OCI-LY7 (cell line): ENCODE measurements around the gene RBM22. TPM values are rescaled to one million over a fixed set of nuclear protein-coding genes. Genes with fewer than 3 reads are reported as not detected.
A peak's percentile ranks its signal among the peaks of the same experiment; 100 is the strongest.
"Not testable (repeated sequence)": the region's sequence is repeated elsewhere in the genome, so short reads cannot be mapped to it uniquely, and the experiment has no call there.

Experiments
- Bru-seq: library from RNA; stranded (reverse); fragments of 400-500 nt; gene quantifications from one replicate; lab custom pipeline; 2021; lab: Mats Ljungman, UMichigan
- BruChase-seq, 2 experiments: library from RNA; stranded (reverse); fragments of 400-500 nt; gene quantifications; one replicate each; lab custom pipeline; 2021; lab: Mats Ljungman, UMichigan
- BruUV-seq: library from RNA; stranded (reverse); fragments of 400-500 nt; replicated peaks from 2 replicates; lab custom pipeline; 2021; lab: Mats Ljungman, UMichigan
- CTCF ChIA-PET: fragments of 300-600 bp; sonication (Branson Sonifier 250); formaldehyde crosslinking; loops from one replicate; lab custom pipeline; 2022; ENCODE audit warnings: antibody characterized with exemption; ENCODE audit not compliant: unreplicated experiment; lab: Charles Lee
- POLR2A ChIA-PET: fragments of 300-600 bp; sonication (Branson Sonifier 250); formaldehyde crosslinking; loops from one replicate; lab custom pipeline; 2022; ENCODE audit warnings: antibody characterized with exemption; lab: Charles Lee
- DNase-seq: peaks from one replicate; pipeline ENCODE4 v3.0.0-alpha.2; 2015; ENCODE audit warnings: low spot score
- H2AFZ ChIP-seq: fragments of 200-600 bp; sonication (generic), shearing (Covaris generic); 2 replicates; pipeline ENCODE4 v1.6.1; 2014; ENCODE audit warnings: mild to moderate bottlenecking, antibody characterized with exemption, low read length, moderate library complexity
- H3K27ac ChIP-seq: fragments of 200-600 bp; sonication (generic); 2 replicates; pipeline ENCODE4 v1.5.1; 2014; ENCODE audit warnings: mixed run types, low read depth, mild to moderate bottlenecking, moderate library complexity, low read length, inconsistent platforms; ENCODE audit not compliant: poor library complexity, severe bottlenecking
- H3K36me3 ChIP-seq: fragments of 200-600 bp; sonication (generic); 2 replicates; pipeline ENCODE4 v1.6.1; 2014; ENCODE audit warnings: mild to moderate bottlenecking, antibody characterized with exemption, low read length, moderate library complexity, mixed read lengths; ENCODE audit not compliant: insufficient read depth
- H3K4me1 ChIP-seq: fragments of 200-600 bp; sonication (generic); 2 replicates; pipeline ENCODE4 v1.5.1; 2014; ENCODE audit warnings: mild to moderate bottlenecking, low read length; ENCODE audit not compliant: insufficient read depth, poor library complexity, severe bottlenecking
- H3K4me2 ChIP-seq: fragments of 200-600 bp; sonication (generic); 2 replicates; pipeline ENCODE4 v1.6.1; 2014; ENCODE audit warnings: mild to moderate bottlenecking, low read length
- H3K4me3 ChIP-seq: fragments of 200-600 bp; sonication (generic); 2 replicates; pipeline ENCODE4 v1.5.1; 2014; ENCODE audit warnings: mild to moderate bottlenecking, low read depth, low read length; ENCODE audit not compliant: poor library complexity, severe bottlenecking
- H3K79me2 ChIP-seq: fragments of 200-600 bp; sonication (generic); 2 replicates; pipeline ENCODE4 v1.6.1; 2016; ENCODE audit warnings: low read depth, mild to moderate bottlenecking, low read length, moderate library complexity, mixed read lengths; ENCODE audit not compliant: insufficient read depth
- H3K9me2 ChIP-seq: fragments of 200-600 bp; sonication (generic); 2 replicates; pipeline ENCODE4 v1.6.1; 2016; ENCODE audit warnings: mild to moderate bottlenecking, low read length, mixed read lengths; ENCODE audit not compliant: insufficient read depth
- H3K9me3 ChIP-seq: fragments of 200-600 bp; sonication (generic); 2 replicates; pipeline ENCODE4 v1.6.1; 2014; ENCODE audit warnings: mild to moderate bottlenecking, mixed run types, low read length, mixed read lengths
- H4K20me1 ChIP-seq: fragments of 200-600 bp; sonication (generic); 2 replicates; pipeline ENCODE4 v1.6.1; 2014; ENCODE audit warnings: mild to moderate bottlenecking, antibody characterized with exemption, low read length, moderate library complexity, mixed read lengths; ENCODE audit not compliant: insufficient read depth
- CTCF ChIP-seq: fragments of 200-600 bp; sonication (generic); conservative IDR thresholded peaks from 2 replicates; pipeline ENCODE4 v1.5.1; 2014; ENCODE audit warnings: mild to moderate bottlenecking, antibody characterized with exemption, low read length, moderate library complexity, mixed read lengths
- EZH2phosphoT487 ChIP-seq: fragments of 200-600 bp; sonication (generic); IDR thresholded peaks from 2 replicates; pipeline ENCODE4 v1.6.1; 2018; ENCODE audit warnings: low read depth, borderline replicate concordance, mild to moderate bottlenecking, mixed run types, antibody characterized with exemption, low read length, moderate library complexity, mixed read lengths
- intact Hi-C: fragments of 100-400 bp; cut with micrococcal nuclease; formaldehyde crosslinking; loops from one replicate; pipeline ENCODE4 v1.10.0; 2022; ENCODE audit not compliant: unreplicated experiment
- long read RNA-seq: library from polyadenylated mRNA; stranded (forward); transcript quantifications from one replicate; pipeline ENCODE4 v2.0.0, GENCODE V29; 2022
- total RNA-seq, 2 experiments: library from RNA; depleted of rRNA in 1 of 2; stranded (reverse); fragments of >200 nt in 1 of 2; shearing (Covaris generic) in 1 of 2; gene quantifications; 2 replicates each; pipeline ENCODE4 v1.2.3, GENCODE V29; 2014 to 2022

Gene RBM22
- 46.7 and 47.9 TPM in 2 replicates for total RNA-seq (2014; rRNA removed; shearing (Covaris generic))
- total RNA-seq (2022) = 45.6 and 46.8 TPM in 2 replicates
- percentile 91 among the genes with signal in this experiment for Bru-seq, nascent RNA
- percentile 78 among the genes with signal in this experiment for BruChase-seq, experiment 1, labeled RNA remaining after a 6-hour chase
- BruChase-seq, experiment 2, labeled RNA remaining after a 2-hour chase = percentile 96 among the genes with signal in this experiment
- long read RNA-seq, transcript RBM22-201 (11 exons, 2,342 nt) = major isoform, 82 of 99 reads
- long read RNA-seq, partial matches to known transcripts = 3 of 99 reads
- long read RNA-seq, other reads (novel, unspliced or antisense) = 12 of 99 reads

- Histone ChIP-seq H3K79me2 (peaks cover 17% of the 10 kb centered on the region), H3K4me2 (peak within 1 kb of the TSS; percentile 91), H3K36me3 (peaks cover 37% of the 10 kb centered on the region), H3K4me1 (peaks cover 14% of the 10 kb centered on the region), H3K27ac (peak within 1 kb of the TSS; percentile 75), H3K4me3 (peak within 1 kb of the TSS; percentile 91), H3K9me3 (no peaks in the 10 kb centered on the region), H2AFZ (peak within 1 kb of the TSS; percentile 95), H3K9me2 (no peaks in the 10 kb centered on the region), H4K20me1 (peaks cover 9% of the 10 kb centered on the region; the same call in 1 of the 2 replicates)
- no TSS peak for BruUV-seq
- ChIA-PET POLR2A (interaction anchor here (0.5 to 1.8 kb wide), 17 partner anchors 8 to 935 kb away, joined by 3 to 7 read pairs (median 3); no protein-coding TSS in a partner anchor), CTCF (interaction anchor here (0.6 to 1.1 kb wide), 7 partner anchors 8 to 1090 kb away, joined by 3 to 4 read pairs (median 3); no protein-coding TSS in a partner anchor)
- intact Hi-C loops = loop anchor here (2.0 to 5.0 kb wide), 4 partner anchors 58 to 343 kb away; partner anchors contain the start of genes DCTN4, RPS14 and TCOF1
- no peak for TF ChIP-seq EZH2phosphoT487
- peak; percentile 82 for TF ChIP-seq CTCF
- peak; percentile 94 for DNase-seq
Observed at GRCh38 chr5:150700594-150701377, at the start of gene RBM22. RBM22 (minus strand) TSS chr5:150701062; CDS start chr5:150700985, 77 bp downstream.

- Histone ChIP-seq H3K9me2 (no peaks in the 10 kb centered on the region), H3K9me3 (no peaks in the 10 kb centered on the region), H3K4me3 (no peak overlapping the region), H3K79me2 (no peaks in the 10 kb centered on the region), H3K4me2 (no peak overlapping the region), H3K36me3 (peaks cover 31% of the 10 kb centered on the region), H3K27ac (no peak overlapping the region), H3K4me1 (no peaks in the 10 kb centered on the region), H2AFZ (no peak overlapping the region), H4K20me1 (no peaks in the 10 kb centered on the region)
- intact Hi-C loops = no loop called here
- DNase-seq = no peak
- BruUV-seq = no TSS peak
- ChIA-PET CTCF (no interaction called here), POLR2A (interaction anchor here (0.8 to 1.6 kb wide), 6 partner anchors 11 to 725 kb away, joined by 3 to 11 read pairs (median 3); no protein-coding TSS in a partner anchor)
- no peak for TF ChIP-seq CTCF
- TF ChIP-seq EZH2phosphoT487 = no peak
Observed at GRCh38 chr5:150750469-150750868, 49.6 kb upstream of the RBM22 start.

- CTCF ChIA-PET, H2AFZ ChIP-seq, H3K9me2 ChIP-seq, H3K4me1 ChIP-seq, H3K9me3 ChIP-seq, POLR2A ChIA-PET, BruUV-seq, H3K4me2 ChIP-seq, H3K4me3 ChIP-seq, H3K79me2 ChIP-seq, H4K20me1 ChIP-seq, intact Hi-C loops, DNase-seq, H3K36me3 ChIP-seq, H3K27ac ChIP-seq: not testable (repeated sequence)
Observed at GRCh38 chr5:150743142-150743488, 42.3 kb upstream of the RBM22 start.

GRCh38 chr5:150742455-150743141 is 41.7 kb upstream of the RBM22 start:
- H3K4me1 ChIP-seq, H3K36me3 ChIP-seq, CTCF ChIA-PET, H3K27ac ChIP-seq, H4K20me1 ChIP-seq, BruUV-seq, H3K4me2 ChIP-seq, H2AFZ ChIP-seq, intact Hi-C loops, H3K79me2 ChIP-seq, H3K4me3 ChIP-seq, DNase-seq, H3K9me2 ChIP-seq, H3K9me3 ChIP-seq: not testable (repeated sequence)
- POLR2A ChIA-PET = interaction anchor here (1.5 kb wide), 2 partner anchors 12 to 16 kb away, joined by 4 to 6 read pairs; partner anchors contain the start of gene DCTN4
